KG1 (cell line): ENCODE results near the gene APOA5.
"Not testable (repeated sequence)": the region's sequence is repeated elsewhere in the genome, so short reads cannot be mapped to it uniquely, and the experiment has no call there.

ENCODE experiments used
- DNase-seq: peaks from one replicate; lab custom pipeline; 2025; lab: John Stamatoyannopoulos, UW

APOA5 gene, protein sequence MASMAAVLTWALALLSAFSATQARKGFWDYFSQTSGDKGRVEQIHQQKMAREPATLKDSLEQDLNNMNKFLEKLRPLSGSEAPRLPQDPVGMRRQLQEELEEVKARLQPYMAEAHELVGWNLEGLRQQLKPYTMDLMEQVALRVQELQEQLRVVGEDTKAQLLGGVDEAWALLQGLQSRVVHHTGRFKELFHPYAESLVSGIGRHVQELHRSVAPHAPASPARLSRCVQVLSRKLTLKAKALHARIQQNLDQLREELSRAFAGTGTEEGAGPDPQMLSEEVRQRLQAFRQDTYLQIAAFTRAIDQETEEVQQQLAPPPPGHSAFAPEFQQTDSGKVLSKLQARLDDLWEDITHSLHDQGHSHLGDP

DNA sequence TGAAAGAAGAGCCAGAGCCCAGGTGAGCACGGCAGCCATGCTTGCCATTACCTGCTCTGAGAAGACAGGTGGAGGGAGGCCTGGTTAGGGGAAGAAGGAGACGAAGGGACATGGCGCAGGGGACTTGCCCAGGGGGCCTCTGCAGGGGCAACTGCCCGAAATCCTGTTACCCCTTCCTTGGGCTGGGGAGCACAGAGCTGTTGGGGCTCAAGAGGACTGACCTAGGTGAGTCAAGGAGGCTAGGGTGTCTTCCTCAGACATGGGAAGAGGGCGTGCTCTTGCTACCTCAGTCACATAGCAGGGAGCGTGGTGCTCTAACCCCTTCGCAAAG lies at the start of gene APOA5:
Gene APOA5, minus strand, starts transcription at position 67 of the 331 bp plus-strand sequence. Its CDS starts 19 bp downstream, at position 48.
- DNase-seq, result no peak

DNA sequence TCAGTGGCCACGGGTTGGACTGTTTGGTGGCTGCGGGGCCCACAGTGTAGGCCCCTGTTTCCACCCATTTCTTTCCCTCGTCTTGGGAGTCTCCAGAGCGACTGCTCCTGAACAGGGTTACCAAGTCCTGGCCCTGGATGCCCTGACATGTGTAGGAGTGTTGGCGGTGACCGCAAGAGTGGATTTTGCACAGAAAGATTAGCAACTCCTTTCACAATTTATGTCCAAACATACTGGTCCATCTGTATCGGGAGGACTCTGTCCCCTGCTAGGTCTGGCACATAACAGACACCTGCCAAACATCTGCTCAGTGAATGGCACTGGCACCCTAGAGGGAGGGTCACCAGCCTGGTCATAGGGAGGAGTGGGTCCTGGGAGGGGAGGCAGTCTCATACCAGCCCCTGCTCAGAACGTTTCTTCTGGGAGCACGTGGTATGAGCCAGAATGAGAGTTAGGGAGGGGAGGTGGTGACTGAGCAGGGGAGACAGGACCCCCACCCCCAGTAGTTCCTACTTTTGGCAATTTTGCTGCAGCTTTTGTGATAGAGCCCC lies 49.1 kb upstream of the APOA5 start:
- DNase-seq, result no peak

DNA sequence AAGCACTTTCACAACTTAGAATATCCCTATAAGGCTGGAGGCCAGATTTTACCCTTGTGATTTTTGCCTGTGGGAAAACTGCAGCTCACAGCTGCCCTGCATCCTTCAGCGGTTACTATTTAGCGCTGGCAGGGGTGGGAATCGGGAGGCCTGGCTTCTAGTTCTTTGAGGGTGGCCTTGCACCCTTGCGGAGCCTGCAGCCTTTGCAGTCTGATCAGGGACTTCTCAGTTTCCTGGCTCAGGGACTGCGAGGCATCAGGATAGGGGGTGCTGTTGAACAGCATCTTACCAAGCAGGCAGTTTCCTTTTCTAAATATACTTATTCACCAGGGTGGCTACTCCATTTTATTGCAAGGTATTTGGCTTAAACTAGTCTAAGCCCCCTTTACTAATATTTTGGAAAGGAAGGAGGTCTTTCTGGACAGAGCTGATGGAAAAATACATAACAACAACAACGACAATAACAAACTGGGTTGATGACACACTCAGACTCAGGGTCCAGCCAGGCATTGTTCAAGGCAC lies 48.6 kb upstream of the APOA5 start:
- no peak for DNase-seq

DNA sequence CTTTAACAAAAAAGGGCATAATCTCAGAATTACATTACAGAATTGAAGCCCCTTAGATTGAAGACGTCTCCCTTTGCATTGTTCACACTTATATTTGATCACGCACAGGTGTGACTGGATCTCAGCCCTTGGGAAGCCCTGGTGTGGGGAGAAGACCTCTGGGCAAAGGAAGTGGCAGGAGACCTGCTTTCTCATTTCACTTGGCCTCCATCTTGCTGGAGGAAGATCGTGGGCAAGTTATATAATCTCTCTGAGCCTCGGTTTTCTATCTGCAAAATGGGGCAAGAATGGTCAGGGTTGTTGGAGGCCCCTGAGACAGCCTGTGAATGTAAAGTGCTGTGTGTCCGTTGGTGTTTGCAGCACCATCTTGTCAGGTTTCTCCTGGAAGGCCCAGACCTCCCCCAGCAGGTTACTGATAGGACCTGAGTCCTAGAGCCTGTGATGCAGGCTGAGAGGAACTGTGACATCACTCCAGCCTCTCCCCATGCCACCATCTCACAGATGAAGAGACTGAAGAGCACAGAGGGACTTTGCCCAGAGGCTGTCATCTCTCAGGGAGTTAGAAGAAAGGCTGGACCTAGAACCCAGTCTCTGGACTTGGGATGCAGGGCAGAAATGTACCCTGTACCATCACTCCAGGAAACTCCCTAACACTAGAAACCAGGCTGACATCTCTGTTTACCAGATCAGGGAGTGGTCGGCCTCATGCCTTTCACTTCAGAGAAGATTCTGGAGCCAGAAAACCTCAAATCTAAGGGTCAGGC lies 46.8 kb upstream of the APOA5 start:
- no peak for DNase-seq

DNA sequence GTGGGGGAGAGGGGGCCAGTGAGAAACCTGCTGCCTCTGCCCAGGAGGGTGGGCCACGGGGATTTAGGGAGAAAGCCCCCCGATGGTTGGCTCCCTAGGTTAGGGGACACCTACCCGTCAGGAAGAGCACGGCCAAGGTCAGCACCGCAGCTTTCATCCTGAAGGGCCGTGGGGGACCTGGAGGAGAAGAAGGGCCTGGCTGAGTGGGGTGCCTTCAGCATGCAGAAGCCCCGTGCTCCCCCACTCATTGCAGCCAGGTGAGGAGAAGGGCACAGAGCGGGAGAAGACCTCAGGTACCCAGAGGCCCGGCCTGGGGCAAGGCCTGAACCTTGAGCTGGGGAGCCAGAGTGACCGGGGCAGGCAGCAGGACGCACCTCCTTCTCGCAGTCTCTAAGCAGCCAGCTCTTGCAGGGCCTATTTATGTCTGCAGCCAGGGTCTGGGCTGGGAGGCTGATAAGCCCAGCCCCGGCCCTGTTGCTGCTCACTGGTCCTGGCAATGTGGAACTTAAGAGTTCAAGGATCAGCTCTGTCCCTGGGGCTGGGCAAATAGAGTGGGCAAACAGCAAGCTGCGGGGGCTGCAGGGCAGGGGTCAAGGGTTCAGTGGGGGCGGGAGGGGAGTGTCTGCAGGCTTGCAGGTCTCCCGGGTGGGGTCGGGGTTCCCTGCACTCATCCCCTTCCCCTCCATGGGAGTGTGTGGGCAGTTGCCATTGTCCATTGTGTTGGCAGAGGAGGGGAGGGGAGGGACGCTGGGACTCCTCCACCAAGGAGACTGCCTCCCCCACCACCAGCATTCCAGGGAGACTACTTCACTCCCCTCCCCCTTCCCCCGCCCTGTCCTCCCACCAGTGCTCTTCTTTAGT lies 45.8 kb upstream of the APOA5 start, which contains the start of gene APOA1:
Gene APOA1, minus strand, starts transcription at position 392 of the 861 bp plus-strand sequence. Its CDS starts 235 bp downstream, at position 157.
- no peak for DNase-seq

DNA sequence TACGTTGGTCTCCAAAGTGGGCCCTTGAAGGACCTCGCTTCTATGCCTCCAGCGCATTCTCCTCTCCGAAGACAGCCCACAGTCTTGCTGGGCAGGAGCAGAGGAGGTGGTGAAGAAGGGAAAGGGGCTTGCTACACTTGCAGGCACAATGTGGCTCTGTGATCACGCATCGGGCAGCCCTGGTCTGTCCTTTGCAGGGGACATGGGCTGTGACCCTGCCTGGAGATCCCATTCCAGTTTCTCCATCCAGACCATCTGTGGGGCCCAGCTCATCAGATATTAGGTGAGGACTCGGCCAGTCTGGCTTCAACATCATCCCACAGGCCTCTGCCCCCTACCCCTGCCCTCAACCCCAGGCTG lies 44.9 kb upstream of the APOA5 start:
- no peak for DNase-seq

DNA sequence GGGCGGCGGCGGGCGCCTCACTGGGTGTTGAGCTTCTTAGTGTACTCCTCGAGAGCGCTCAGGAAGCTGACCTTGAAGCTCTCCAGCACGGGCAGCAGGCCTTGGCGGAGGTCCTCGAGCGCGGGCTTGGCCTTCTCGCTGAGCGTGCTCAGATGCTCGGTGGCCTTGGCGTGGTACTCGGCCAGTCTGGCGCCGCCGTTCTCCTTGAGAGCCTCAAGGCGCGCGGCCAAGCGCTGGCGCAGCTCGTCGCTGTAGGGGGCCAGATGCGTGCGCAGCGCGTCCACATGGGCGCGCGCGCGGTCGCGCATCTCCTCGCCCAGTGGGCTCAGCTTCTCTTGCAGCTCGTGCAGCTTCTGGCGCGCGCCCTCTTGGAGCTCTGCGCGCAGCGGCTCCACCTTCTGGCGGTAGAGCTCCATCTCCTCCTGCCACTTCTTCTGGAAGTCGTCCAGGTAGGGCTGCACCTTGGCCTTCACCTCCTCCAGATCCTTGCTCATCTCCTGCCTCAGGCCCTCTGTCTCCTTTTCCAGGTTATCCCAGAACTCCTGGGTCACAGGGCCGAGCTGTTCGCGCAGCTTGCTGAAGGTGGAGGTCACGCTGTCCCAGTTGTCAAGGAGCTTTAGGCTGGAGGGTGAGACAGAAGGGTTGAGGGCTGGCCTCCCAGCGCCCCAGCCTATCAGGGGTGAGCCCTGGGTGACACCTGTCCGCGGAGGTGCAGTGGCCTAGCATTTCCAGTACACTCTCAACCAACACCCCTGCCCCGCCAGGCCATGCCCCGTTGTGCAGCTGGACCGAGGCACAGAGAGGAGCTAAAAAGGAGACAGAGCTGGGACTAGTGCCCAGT lies 44.3 kb upstream of the APOA5 start:
- DNase-seq, result peak; percentile 80

DNA sequence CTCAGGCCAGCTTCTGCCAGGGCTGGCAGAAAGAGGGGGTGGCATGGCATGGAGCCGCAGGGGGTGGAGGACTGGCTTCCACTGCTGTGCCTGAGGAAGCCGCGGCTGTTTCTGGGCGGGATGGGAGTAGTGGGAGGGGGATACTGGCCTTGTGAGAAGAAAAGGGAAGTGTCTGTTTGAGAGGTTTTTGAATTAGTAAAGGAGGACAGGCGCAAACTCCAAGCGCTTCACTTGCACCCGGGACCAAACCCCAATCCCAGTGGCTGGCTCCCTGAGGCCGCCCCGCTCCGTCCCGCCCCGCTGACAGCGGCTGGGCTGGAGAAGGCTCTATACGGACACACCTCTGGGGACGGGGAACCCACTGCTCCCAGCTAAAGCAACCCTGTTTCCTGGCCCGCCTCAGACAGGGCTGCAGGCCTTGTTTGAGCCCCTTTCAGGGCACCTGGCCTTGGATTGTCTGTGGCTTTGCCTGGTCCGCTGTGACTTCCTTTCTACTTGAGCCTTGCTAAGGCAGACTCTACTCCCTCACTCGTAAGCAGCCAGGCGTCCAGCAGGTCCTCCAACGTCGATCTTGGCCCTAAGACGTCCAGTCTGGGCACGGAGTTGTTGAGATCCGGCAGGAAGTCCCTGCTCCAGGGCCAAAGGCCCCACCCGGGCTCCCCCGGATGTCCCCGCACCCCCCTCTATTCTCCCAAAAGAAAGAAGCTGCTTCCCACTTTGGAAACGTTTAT lies 43.5 kb upstream of the APOA5 start:
- peak; percentile 76 for DNase-seq

DNA sequence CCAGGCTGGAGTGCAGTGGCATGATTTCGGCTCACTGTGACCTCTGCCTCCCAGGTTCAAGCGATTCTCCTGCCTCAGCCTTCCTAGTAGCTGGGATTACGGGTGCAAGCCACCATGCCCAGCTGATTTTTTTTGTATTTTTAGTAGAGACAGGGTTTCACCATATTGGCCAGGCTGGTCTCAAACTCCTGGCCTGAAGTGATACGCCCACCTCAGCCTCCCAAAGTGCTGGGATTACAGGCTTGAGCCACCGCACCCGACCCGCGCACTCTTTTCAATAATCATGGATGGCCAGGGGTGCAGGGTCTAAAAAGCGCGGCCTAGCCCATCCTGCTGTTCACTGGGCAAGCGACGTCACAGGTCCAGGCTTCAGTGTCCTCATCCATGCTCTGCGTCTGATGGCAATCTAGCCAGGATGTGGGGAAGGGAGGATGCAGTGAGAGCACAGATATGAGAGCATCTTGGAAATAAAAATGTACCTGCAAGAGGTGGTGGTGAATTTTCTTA lies 42.9 kb upstream of the APOA5 start:
- DNase-seq, result not testable (repeated sequence)

DNA sequence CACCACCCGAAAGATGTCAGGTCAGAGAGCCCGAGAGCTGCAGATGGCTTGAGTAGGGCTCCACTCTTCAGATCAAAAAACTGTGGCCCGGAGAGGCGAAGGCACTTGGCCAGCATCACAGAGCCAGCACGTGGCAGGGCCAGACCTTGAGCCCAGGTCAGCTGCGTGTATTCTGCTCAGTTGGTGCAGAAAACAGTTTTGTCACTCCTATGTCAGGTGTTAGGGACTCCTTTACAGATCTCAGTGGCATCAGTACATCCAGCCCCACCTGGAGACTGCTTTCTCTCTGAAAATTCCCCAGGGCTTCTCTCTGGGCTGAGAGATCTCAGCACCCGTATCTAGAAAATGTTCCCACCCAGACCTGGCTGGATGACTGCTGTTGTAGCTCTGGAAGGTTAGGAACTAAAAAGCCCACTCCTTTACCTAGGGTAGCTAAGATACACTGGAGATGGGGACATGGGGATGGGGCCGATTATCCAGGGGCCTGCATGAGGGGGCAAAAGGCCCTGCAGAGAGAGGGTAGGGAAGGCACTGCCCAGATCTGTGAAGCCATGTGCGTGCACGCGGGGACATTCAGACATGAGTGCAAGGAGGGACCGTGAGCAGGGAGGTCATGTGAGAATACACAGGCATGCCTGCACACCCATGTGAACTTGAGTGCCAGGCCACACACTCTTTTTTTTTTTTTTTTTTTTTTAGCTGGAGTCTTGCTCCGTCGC lies 42.3 kb upstream of the APOA5 start:
- DNase-seq, result no peak

DNA sequence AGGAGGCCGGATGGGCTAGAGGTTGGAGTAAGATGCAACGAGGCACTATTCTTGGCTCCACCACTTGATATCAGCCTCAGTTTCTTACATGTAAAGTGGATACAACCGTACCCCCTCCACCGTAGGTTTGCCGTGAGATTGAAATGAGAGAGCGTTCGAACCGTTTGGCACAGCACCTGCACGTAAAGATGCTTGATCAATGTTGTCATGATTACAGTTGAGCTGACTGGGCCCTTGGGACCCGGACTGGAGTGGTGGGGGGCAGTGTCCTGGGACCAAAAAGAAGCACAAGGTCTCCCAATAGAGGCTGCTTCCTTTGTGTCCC lies 41.8 kb upstream of the APOA5 start:
- no peak for DNase-seq

DNA sequence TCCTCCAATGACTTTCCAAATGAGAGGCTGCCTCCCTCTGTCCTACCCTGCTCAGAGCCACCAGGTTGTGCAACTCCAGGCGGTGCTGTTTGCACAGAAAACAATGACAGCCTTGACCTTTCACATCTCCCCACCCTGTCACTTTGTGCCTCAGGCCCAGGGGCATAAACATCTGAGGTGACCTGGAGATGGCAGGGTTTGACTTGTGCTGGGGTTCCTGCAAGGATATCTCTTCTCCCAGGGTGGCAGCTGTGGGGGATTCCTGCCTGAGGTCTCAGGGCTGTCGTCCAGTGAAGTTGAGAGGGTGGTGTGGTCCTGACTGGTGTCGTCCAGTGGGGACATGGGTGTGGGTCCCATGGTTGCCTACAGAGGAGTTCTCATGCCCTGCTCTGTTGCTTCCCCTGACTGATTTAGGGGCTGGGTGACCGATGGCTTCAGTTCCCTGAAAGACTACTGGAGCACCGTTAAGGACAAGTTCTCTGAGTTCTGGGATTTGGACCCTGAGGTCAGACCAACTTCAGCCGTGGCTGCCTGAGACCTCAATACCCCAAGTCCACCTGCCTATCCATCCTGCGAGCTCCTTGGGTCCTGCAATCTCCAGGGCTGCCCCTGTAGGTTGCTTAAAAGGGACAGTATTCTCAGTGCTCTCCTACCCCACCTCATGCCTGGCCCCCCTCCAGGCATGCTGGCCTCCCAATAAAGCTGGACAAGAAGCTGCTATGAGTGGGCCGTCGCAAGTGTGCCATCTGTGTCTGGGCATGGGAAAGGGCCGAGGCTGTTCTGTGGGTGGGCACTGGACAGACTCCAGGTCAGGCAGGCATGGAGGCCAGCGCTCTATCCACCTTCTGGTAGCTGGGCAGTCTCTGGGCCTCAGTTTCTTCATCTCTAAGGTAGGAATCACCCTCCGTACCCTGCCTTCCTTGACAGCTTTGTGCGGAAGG lies 40.9 kb upstream of the APOA5 start:
- DNase-seq, result no peak

DNA sequence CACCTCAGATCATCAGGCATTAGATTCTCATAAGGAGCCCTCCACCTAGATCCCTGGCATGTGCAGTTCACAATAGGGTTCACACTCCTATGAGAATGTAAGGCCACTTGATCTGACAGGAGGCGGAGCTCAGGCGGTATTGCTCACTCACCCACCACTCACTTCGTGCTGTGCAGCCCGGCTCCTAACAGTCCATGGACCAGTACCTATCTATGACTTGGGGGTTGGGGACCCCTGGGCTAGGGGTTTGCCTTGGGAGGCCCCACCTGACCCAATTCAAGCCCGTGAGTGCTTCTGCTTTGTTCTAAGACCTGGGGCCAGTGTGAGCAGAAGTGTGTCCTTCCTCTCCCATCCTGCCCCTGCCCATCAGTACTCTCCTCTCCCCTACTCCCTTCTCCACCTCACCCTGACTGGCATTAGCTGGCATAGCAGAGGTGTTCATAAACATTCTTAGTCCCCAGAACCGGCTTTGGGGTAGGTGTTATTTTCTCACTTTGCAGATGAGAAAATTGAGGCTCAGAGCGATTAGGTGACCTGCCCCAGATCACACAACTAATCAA lies 40.2 kb upstream of the APOA5 start:
- no peak for DNase-seq

DNA sequence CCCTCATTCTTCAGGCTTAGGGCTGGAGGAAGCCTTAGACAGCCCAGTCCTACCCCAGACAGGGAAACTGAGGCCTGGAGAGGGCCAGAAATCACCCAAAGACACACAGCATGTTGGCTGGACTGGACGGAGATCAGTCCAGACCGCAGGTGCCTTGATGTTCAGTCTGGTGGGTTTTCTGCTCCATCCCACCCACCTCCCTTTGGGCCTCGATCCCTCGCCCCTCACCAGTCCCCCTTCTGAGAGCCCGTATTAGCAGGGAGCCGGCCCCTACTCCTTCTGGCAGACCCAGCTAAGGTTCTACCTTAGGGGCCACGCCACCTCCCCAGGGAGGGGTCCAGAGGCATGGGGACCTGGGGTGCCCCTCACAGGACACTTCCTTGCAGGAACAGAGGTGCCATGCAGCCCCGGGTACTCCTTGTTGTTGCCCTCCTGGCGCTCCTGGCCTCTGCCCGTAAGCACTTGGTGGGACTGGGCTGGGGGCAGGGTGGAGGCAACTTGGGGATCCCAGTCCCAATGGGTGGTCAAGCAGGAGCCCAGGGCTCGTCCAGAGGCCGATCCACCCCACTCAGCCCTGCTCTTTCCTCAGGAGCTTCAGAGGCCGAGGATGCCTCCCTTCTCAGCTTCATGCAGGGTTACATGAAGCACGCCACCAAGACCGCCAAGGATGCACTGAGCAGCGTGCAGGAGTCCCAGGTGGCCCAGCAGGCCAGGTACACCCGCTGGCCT lies 38.7 kb upstream of the APOA5 start:
- DNase-seq, result no peak

DNA sequence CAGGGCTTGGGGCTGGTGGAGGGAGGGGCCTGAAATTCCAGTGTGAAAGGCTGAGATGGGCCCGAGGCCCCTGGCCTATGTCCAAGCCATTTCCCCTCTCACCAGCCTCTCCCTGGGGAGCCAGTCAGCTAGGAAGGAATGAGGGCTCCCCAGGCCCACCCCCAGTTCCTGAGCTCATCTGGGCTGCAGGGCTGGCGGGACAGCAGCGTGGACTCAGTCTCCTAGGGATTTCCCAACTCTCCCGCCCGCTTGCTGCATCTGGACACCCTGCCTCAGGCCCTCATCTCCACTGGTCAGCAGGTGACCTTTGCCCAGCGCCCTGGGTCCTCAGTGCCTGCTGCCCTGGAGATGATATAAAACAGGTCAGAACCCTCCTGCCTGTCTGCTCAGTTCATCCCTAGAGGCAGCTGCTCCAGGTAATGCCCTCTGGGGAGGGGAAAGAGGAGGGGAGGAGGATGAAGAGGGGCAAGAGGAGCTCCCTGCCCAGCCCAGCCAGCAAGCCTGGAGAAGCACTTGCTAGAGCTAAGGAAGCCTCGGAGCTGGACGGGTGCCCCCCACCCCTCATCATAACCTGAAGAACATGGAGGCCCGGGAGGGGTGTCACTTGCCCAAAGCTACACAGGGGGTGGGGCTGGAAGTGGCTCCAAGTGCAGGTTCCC lies 38.0 kb upstream of the APOA5 start, which contains the start of gene APOC3:
Gene APOC3, plus strand, starts transcription at position 383 of the 659 bp plus-strand sequence. CDS start 676 bp downstream, outside the sequence.
- no peak for DNase-seq

DNA sequence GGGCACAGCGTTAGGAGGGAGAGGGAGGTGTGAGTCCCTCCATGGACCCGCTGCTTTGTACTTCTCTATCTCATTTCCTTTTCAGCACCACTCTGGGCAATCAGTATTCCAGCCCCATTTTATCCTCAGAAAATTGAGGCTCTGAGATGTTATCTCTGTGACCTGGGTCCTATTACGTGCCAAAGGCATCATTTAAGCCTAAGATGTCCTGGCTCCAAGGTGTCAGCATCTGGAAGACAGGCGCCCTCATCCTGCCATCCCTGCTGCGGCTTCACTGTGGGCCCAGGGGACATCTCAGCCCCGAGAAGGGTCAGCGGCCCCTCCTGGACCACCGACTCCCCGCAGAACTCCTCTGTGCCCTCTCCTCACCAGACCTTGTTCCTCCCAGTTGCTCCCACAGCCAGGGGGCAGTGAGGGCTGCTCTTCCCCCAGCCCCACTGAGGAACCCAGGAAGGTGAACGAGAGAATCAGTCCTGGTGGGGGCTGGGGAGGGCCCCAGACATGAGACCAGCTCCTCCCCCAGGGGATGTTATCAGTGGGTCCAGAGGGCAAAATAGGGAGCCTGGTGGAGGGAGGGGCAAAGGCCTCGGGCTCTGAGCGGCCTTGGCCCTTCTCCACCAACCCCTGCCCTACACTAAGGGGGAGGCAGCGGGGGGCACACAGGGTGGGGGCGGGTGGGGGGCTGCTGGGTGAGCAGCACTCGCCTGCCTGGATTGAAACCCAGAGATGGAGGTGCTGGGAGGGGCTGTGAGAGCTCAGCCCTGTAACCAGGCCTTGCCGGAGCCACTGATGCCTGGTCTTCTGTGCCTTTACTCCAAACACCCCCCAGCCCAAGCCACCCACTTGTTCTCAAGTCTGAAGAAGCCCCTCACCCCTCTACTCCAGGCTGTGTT lies 37.2 kb upstream of the APOA5 start:
- DNase-seq, result no peak
